HepG2 (cell line): ENCODE results near the gene CCN2. TPM values are rescaled to one million over a fixed set of nuclear protein-coding genes. Genes with fewer than 3 reads are reported as not detected.
A peak's percentile ranks its signal among the peaks of the same experiment; 100 is the strongest.

ENCODE experiments used
- ATF3 ChIP-seq: sonication (generic); formaldehyde crosslinking; IDR thresholded peaks from 2 replicates; pipeline ENCODE4 v1.4.0; 2020; ENCODE audit warnings: missing genetic modification reagents
- ATF6 ChIP-seq: sonication (generic); formaldehyde crosslinking; conservative IDR thresholded peaks from 2 replicates; pipeline ENCODE4 v1.4.0; 2020; ENCODE audit warnings: missing genetic modification reagents
- FOSL1 ChIP-seq: sonication (generic); formaldehyde crosslinking; IDR thresholded peaks from 2 replicates; pipeline ENCODE4 v1.9.0; 2021; ENCODE audit warnings: missing genetic modification reagents, borderline replicate concordance
- HIC2 ChIP-seq: sonication (generic); formaldehyde crosslinking; IDR thresholded peaks from 2 replicates; pipeline ENCODE4 v1.9.0; 2022; ENCODE audit warnings: low read depth, missing genetic modification reagents
- HMGXB4 ChIP-seq, 2 experiments: sonication (generic) in 1 of 2; formaldehyde crosslinking in 1 of 2; IDR thresholded peaks; 2 replicates each; pipeline versions ENCODE4 v1.4.0 to v1.6.1; 2018 to 2020; ENCODE audit warnings: missing genetic modification reagents in 2 of 2, borderline replicate concordance in 1 of 2, low read depth in 1 of 2, mild to moderate bottlenecking in 1 of 2, missing biosample characterization in 1 of 2
- HNRNPUL1 ChIP-seq: fragments of 200-400 bp; formaldehyde crosslinking; IDR thresholded peaks from 2 replicates; pipeline ENCODE4 v1.6.1; 2017; ENCODE audit warnings: low read depth, mild to moderate bottlenecking, low read length, moderate library complexity
- KLF13 ChIP-seq: sonication (generic); formaldehyde crosslinking; IDR thresholded peaks from 2 replicates; pipeline ENCODE4 v1.4.0; 2020; ENCODE audit warnings: mild to moderate bottlenecking, missing genetic modification reagents
- NFRKB ChIP-seq: fragments of 450-650 bp; IDR thresholded peaks from 2 replicates; pipeline ENCODE4 v1.6.1; 2017
- PAXIP1 ChIP-seq: sonication (generic); formaldehyde crosslinking; conservative IDR thresholded peaks from 2 replicates; pipeline ENCODE4 v1.4.0; 2020; ENCODE audit warnings: mild to moderate bottlenecking, missing genetic modification reagents, moderate library complexity
- PCBP2 ChIP-seq: fragments of 200-400 bp; formaldehyde crosslinking; optimal IDR thresholded peaks from 2 replicates; pipeline ENCODE3; 2018; ENCODE audit warnings: low read length, low read depth; ENCODE audit not compliant: poor library complexity, severe bottlenecking
- SETDB1 ChIP-seq: sonication (generic); formaldehyde crosslinking; IDR thresholded peaks from 2 replicates; pipeline ENCODE4 v1.5.1; 2020; ENCODE audit warnings: missing genetic modification reagents, mild to moderate bottlenecking, borderline replicate concordance
- SMARCE1 ChIP-seq: fragments of 450-650 bp; IDR thresholded peaks from 2 replicates; pipeline ENCODE4 v1.6.1; 2017; ENCODE audit warnings: borderline replicate concordance
- ZFP41 ChIP-seq: sonication (generic); formaldehyde crosslinking; IDR thresholded peaks from 2 replicates; pipeline ENCODE4 v1.4.0; 2020; ENCODE audit warnings: mild to moderate bottlenecking, missing genetic modification reagents, borderline replicate concordance
- ZFYVE20 ChIP-seq: sonication (generic); formaldehyde crosslinking; IDR thresholded peaks from 2 replicates; pipeline ENCODE4 v1.8.0; 2023; ENCODE audit warnings: low read depth, mild to moderate bottlenecking, moderate library complexity, missing genetic modification reagents, borderline replicate concordance
- ZNF496 ChIP-seq: sonication (generic); formaldehyde crosslinking; IDR thresholded peaks from 2 replicates; pipeline ENCODE4 v1.8.1; 2023; ENCODE audit warnings: mild to moderate bottlenecking, moderate library complexity, missing genetic modification reagents; ENCODE audit not compliant: insufficient replicate concordance
- ZNF576 ChIP-seq: sonication (generic); formaldehyde crosslinking; IDR thresholded peaks from 2 replicates; pipeline ENCODE4 v1.4.0; 2020; ENCODE audit warnings: mild to moderate bottlenecking, missing genetic modification reagents
- ZNF672 ChIP-seq: sonication (generic); formaldehyde crosslinking; IDR thresholded peaks from 2 replicates; pipeline ENCODE4 v1.8.1; 2022; ENCODE audit warnings: missing genetic modification reagents
- ZNF761 ChIP-seq: sonication (generic); formaldehyde crosslinking; conservative IDR thresholded peaks from 2 replicates; pipeline ENCODE4 v1.4.0; 2020; ENCODE audit warnings: mild to moderate bottlenecking, missing genetic modification reagents
- polyA plus RNA-seq, 8 experiments: library from polyadenylated mRNA; depleted of rRNA in 3 of 8; stranded (reverse) in 7 of 8; unstranded in 1 of 8; fragments of >200 nt; fragmentation: Illumina TruSeq in 4 of 8; extraction: Trizol in 4 of 8; gene quantifications; 2 replicates each; pipeline versions ENCODE4 v1.2.1 to v1.2.3, GENCODE V29; 2011 to 2016; ENCODE audit warnings: low read depth in 4 of 8, missing spikeins in 1 of 8, mixed read lengths in 1 of 8; ENCODE audit not compliant: insufficient read depth in 1 of 8
- total RNA-seq, 5 experiments: library from RNA; depleted of rRNA; stranded (reverse); fragments of >200 nt; fragmentation: Illumina TruSeq; extraction: Trizol; gene quantifications; 2 replicates each; pipeline ENCODE4 v1.2.3, GENCODE V29; 2016; ENCODE audit warnings: low read depth in 1 of 5

Gene CCN2
- total and polyA plus RNA-seq, 2 of the 13 experiments (the other 11 are each of a cell fraction or from before 2014, with no cell fraction given), result 34.7 to 316 TPM

GRCh38 chr6:131976545-131977061, 25.4 kb upstream of the CCN2 start (continued):
- TF ChIP-seq ZNF576 (CRISPR knock-in tag) (no peak), SETDB1 (CRISPR knock-in tag) (no peak), ATF3 (CRISPR knock-in tag) (no peak), ZNF672 (CRISPR knock-in tag) (no peak), ZFYVE20 (CRISPR knock-in tag) (no peak), HMGXB4 (CRISPR knock-in tag; IDR thresholded peaks at IDR 0.05; ENCODE audit: borderline replicate concordance in 1 of 2, low read depth in 1 of 2) (no peak), HIC2 (CRISPR knock-in tag) (peak; percentile 74; the same call in 1 of the 2 replicates), PAXIP1 (CRISPR knock-in tag) (peak; percentile 94), PCBP2 (no peak), ZFP41 (CRISPR knock-in tag) (no peak), NFRKB (no peak), HNRNPUL1 (no peak), FOSL1 (no peak), KLF13 (CRISPR knock-in tag) (no peak), ATF6 (CRISPR knock-in tag) (no peak), ZNF496 (CRISPR knock-in tag) (no peak), ZNF761 (CRISPR knock-in tag) (no peak), SMARCE1 (no peak)
